HepG2 (cell line): ENCODE measurements around the gene INPP4B. TPM values are rescaled to one million over a fixed set of nuclear protein-coding genes. Genes with fewer than 3 reads are reported as not detected.

Source experiments
- ATAC-seq: fragments of 200-7000 bp; cut with Tn5 transposase; 3 replicates; pipeline ENCODE4 v1.9.1; 2020; ENCODE audit warnings: mild to moderate bottlenecking, moderate library complexity
- BruUV-seq: library from RNA; stranded (reverse); fragments of 400-500 nt; replicated peaks from 2 replicates; lab custom pipeline; 2021; lab: Mats Ljungman, UMichigan
- CTCF ChIA-PET: fragments of 300-600 bp; formaldehyde crosslinking; extraction: SDS; loops from one replicate; lab custom pipeline; 2021; ENCODE audit warnings: low total read pairs, inconsistent platforms, low intra/inter-chr PET ratio; lab: Yijun Ruan, JAX
- POLR2A ChIA-PET: fragments of 350-600 bp; sonication (Branson Sonifier 250); formaldehyde crosslinking; loops from one replicate; lab custom pipeline; 2020; ENCODE audit warnings: antibody characterized with exemption, inconsistent platforms; lab: Yijun Ruan, JAX
- DNase-seq: peaks from one replicate; pipeline ENCODE4 v3.0.0-alpha.2; 2015; ENCODE audit warnings: low spot score
- FAIRE-seq: peaks from 3 replicates; lab custom pipeline; 2011; peaks lifted over from hg19 to GRCh38; lab: Jason Lieb, UNC
- H2AFZ ChIP-seq: one replicate; pipeline ENCODE4 v1.6.1; 2011; ENCODE audit warnings: low read length, inconsistent platforms
- H3K27ac ChIP-seq: fragments of 300-600 bp; 3 replicates; pipeline ENCODE4 v1.8.0; 2011; ENCODE audit warnings: mixed run types, mild to moderate bottlenecking, mixed read lengths, low read length, inconsistent platforms; ENCODE audit not compliant: insufficient read depth; ENCODE audit errors: extremely low read length
- H3K27me3 ChIP-seq, 2 experiments: fragments of 200-600 bp in 1 of 2; 2 replicates in 1 of 2; 3 replicates in 1 of 2; pipeline versions ENCODE4 v1.6.0 to v1.8.0; 2011; ENCODE audit warnings: low read length in 2 of 2, mild to moderate bottlenecking in 2 of 2, moderate library complexity in 2 of 2, inconsistent platforms in 1 of 2; ENCODE audit not compliant: insufficient read depth in 2 of 2, control insufficient read depth in 1 of 2
- H3K36me3 ChIP-seq, 2 experiments: fragments of 200-600 bp in 1 of 2; replicated peaks in 1 of 2; 2 replicates in 1 of 2; 3 replicates in 1 of 2; pipeline versions ENCODE4 v1.5.1 to v1.8.0; 2011; ENCODE audit warnings: low read length in 2 of 2, inconsistent platforms in 1 of 2; ENCODE audit not compliant: insufficient read depth in 2 of 2, control insufficient read depth in 1 of 2
- H3K4me1 ChIP-seq: 2 replicates; pipeline ENCODE4 v1.5.1; 2012; ENCODE audit warnings: low read length, inconsistent platforms; ENCODE audit not compliant: insufficient read depth
- H3K4me2 ChIP-seq: 2 replicates; pipeline ENCODE4 v1.6.0; 2011; ENCODE audit warnings: low read depth, low read length, inconsistent platforms
- H3K4me3 ChIP-seq, 3 experiments: fragments of 200-600 bp in 1 of 3; sonication (generic), shearing (Covaris generic) in 1 of 3; replicated peaks in 1 of 3; 2 replicates each; pipeline ENCODE4 v1.5.1; 2011 to 2016; ENCODE audit warnings: low read length in 3 of 3, inconsistent platforms in 2 of 3, low read depth in 2 of 3, mild to moderate bottlenecking in 2 of 3, control low read depth in 1 of 3, mixed read lengths in 1 of 3; ENCODE audit not compliant: insufficient read depth in 1 of 3
- H3K79me2 ChIP-seq: one replicate; pipeline ENCODE4 v1.6.1; 2011; ENCODE audit warnings: low read length, inconsistent platforms; ENCODE audit not compliant: insufficient read depth
- H3K9ac ChIP-seq: 2 replicates; pipeline ENCODE4 v1.6.0; 2011; ENCODE audit warnings: mild to moderate bottlenecking, low read depth, low read length, inconsistent platforms; ENCODE audit not compliant: insufficient read depth
- H3K9me3 ChIP-seq: 2 replicates; pipeline ENCODE4 v1.5.1; 2012; ENCODE audit warnings: mild to moderate bottlenecking, low read length
- H4K20me1 ChIP-seq: 2 replicates; pipeline ENCODE4 v1.6.0; 2011; ENCODE audit warnings: inconsistent platforms, mild to moderate bottlenecking, low read length, moderate library complexity; ENCODE audit not compliant: insufficient read depth
- CC2D1A ChIP-seq: sonication (generic); formaldehyde crosslinking; IDR thresholded peaks from 2 replicates; pipeline ENCODE4 v1.8.1; 2023; ENCODE audit warnings: mild to moderate bottlenecking, missing genetic modification reagents
- ISL2 ChIP-seq: sonication (generic); formaldehyde crosslinking; IDR thresholded peaks from 2 replicates; pipeline ENCODE4 v1.5.0; 2020; ENCODE audit warnings: missing genetic modification reagents
- KDM4B ChIP-seq: sonication (generic); formaldehyde crosslinking; IDR thresholded peaks from 2 replicates; pipeline ENCODE4 v1.4.0; 2020; ENCODE audit warnings: missing genetic modification reagents
- NCOA1 ChIP-seq: sonication (generic); formaldehyde crosslinking; IDR thresholded peaks from 2 replicates; pipeline ENCODE4 v1.9.0; 2021; ENCODE audit warnings: missing genetic modification reagents
- NR3C1 ChIP-seq: sonication (generic); formaldehyde crosslinking; IDR thresholded peaks from 2 replicates; pipeline ENCODE4 v1.4.0; 2020; ENCODE audit warnings: missing genetic modification reagents
- SAP130 ChIP-seq: IDR thresholded peaks from 2 replicates; pipeline ENCODE4 v1.6.1; 2016; ENCODE audit warnings: low read depth
- ZEB1 ChIP-seq: IDR thresholded peaks from 2 replicates; pipeline ENCODE4 v1.6.1; 2012; ENCODE audit warnings: mild to moderate bottlenecking, low read depth, inconsistent platforms; ENCODE audit not compliant: insufficient replicate concordance
- ZFAT ChIP-seq: sonication (generic); formaldehyde crosslinking; conservative IDR thresholded peaks from 2 replicates; pipeline ENCODE4 v1.8.1; 2023; ENCODE audit warnings: missing genetic modification reagents, inconsistent platforms
- ZNF274 ChIP-seq: sonication (generic); formaldehyde crosslinking; IDR thresholded peaks from 2 replicates; pipeline ENCODE4 v1.5.1; 2020; ENCODE audit warnings: mild to moderate bottlenecking, missing genetic modification reagents
- ZNF326 ChIP-seq: sonication (generic); formaldehyde crosslinking; IDR thresholded peaks from 2 replicates; pipeline ENCODE4 v1.4.0; 2020; ENCODE audit warnings: missing genetic modification reagents, borderline replicate concordance
- ZNF354B ChIP-seq: sonication (generic); formaldehyde crosslinking; IDR thresholded peaks from 2 replicates; pipeline ENCODE4 v1.8.0; 2022; ENCODE audit warnings: mild to moderate bottlenecking, missing genetic modification reagents
- ZNF609 ChIP-seq: sonication (generic); formaldehyde crosslinking; IDR thresholded peaks from 2 replicates; pipeline ENCODE4 v1.4.0; 2020; ENCODE audit warnings: mild to moderate bottlenecking, missing genetic modification reagents, borderline replicate concordance
- ZNF780A ChIP-seq: sonication (generic); formaldehyde crosslinking; IDR thresholded peaks from 2 replicates; pipeline ENCODE4 v1.8.0; 2022; ENCODE audit warnings: mild to moderate bottlenecking, missing genetic modification reagents, moderate library complexity
- WGBS: methylation state at CpG from one replicate; pipeline ENCODE4 v1.1.6; 2017; ENCODE audit warnings: low lambda C conversion rate; 5-methylcytosine and 5-hydroxymethylcytosine counted together
- in situ Hi-C: cut with HindIII; loops from 2 replicates; pipeline ENCODE4 v1.10.0; 2017; ENCODE audit warnings: low pct_unique_long_range_greater_than_20kb; ENCODE audit not compliant: extremely low pct_ligation_motif_present
- intact Hi-C: fragments of 100-400 bp; cut with micrococcal nuclease; formaldehyde crosslinking; loops from one replicate; pipeline ENCODE4 v1.10.0; 2022; ENCODE audit not compliant: unreplicated experiment
- polyA plus RNA-seq, 8 experiments: library from polyadenylated mRNA; depleted of rRNA in 3 of 8; stranded (reverse) in 7 of 8; unstranded in 1 of 8; fragments of >200 nt; fragmentation: Illumina TruSeq in 4 of 8; extraction: Trizol in 4 of 8; gene quantifications; 2 replicates each; pipeline versions ENCODE4 v1.2.1 to v1.2.3, GENCODE V29; 2011 to 2016; ENCODE audit warnings: low read depth in 4 of 8, missing spikeins in 1 of 8, mixed read lengths in 1 of 8; ENCODE audit not compliant: insufficient read depth in 1 of 8
- total RNA-seq, 5 experiments: library from RNA; depleted of rRNA; stranded (reverse); fragments of >200 nt; fragmentation: Illumina TruSeq; extraction: Trizol; gene quantifications; 2 replicates each; pipeline ENCODE4 v1.2.3, GENCODE V29; 2016; ENCODE audit warnings: low read depth in 1 of 5

The INPP4B gene
- total and polyA plus RNA-seq, 2 of the 13 experiments (the other 11 are each of a cell fraction or from before 2014, with no cell fraction given): not detected

DNA sequence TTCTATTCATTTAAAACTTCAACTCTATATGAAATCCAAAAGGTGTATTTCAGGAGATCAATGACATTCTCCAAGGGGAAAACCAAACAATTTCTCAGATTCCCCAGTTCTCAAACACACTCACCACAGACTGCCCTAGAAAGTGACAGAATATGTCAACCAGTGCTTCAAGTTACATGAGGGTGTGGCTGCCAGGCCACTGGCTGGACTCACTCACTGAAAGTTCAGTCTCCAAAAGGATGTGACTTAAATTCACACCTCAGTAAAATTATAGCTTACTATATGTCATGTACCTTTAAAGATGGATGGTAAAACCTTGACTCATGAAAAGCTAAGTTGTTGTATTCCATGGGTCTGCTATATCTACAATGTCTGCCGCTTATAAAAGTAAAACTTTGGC, 7.3 kb downstream of the INPP4B start:
- DNase-seq: no peak
- FAIRE-seq: no peak
- Histone ChIP-seq H3K9me3 (no peaks in the 10 kb centered on the region), H3K27me3 (no peaks in the 10 kb centered on the region; a peak in 1 of 5 replicates), H3K4me1 (no peaks in the 10 kb centered on the region), H3K27ac (no peak overlapping the region), H3K4me3 (no peak overlapping the region), H4K20me1 (no peaks in the 10 kb centered on the region), H3K9ac (no peak overlapping the region), H2AFZ (no peak overlapping the region), H3K36me3 (no peaks in the 10 kb centered on the region), H3K79me2 (no peaks in the 10 kb centered on the region), H3K4me2 (no peak overlapping the region)
- CTCF ChIA-PET: no interaction called here
- in situ Hi-C loops (loop anchor here (25.0 kb wide), 1 partner anchor 1676 kb away; no protein-coding TSS in a partner anchor), intact Hi-C loops (no loop called here)
- ATAC-seq: no peak
- BruUV-seq: no TSS peak
- POLR2A ChIA-PET: no interaction called here
- WGBS: 43% methylated on average over 1 of the region's 1 CpG
- TF ChIP-seq ZNF354B (CRISPR knock-in tag): no peak
- TF ChIP-seq NR3C1: no peak
- no peak for TF ChIP-seq ZNF609 (CRISPR knock-in tag)
- no peak for TF ChIP-seq ZFAT
- TF ChIP-seq ZNF274 (CRISPR knock-in tag): no peak
- no peak for TF ChIP-seq CC2D1A (CRISPR knock-in tag)
- TF ChIP-seq KDM4B (CRISPR knock-in tag): no peak
- TF ChIP-seq SAP130 (CRISPR knock-in tag): no peak
- no peak for TF ChIP-seq ZNF780A (CRISPR knock-in tag)
- no peak for TF ChIP-seq ZEB1
- no peak for TF ChIP-seq ISL2 (CRISPR knock-in tag)
- TF ChIP-seq ZNF326 (CRISPR knock-in tag): no peak
- no peak for TF ChIP-seq NCOA1
